ENCODE results near the gene ABHD17A.

Gene ABHD17A

DNA sequence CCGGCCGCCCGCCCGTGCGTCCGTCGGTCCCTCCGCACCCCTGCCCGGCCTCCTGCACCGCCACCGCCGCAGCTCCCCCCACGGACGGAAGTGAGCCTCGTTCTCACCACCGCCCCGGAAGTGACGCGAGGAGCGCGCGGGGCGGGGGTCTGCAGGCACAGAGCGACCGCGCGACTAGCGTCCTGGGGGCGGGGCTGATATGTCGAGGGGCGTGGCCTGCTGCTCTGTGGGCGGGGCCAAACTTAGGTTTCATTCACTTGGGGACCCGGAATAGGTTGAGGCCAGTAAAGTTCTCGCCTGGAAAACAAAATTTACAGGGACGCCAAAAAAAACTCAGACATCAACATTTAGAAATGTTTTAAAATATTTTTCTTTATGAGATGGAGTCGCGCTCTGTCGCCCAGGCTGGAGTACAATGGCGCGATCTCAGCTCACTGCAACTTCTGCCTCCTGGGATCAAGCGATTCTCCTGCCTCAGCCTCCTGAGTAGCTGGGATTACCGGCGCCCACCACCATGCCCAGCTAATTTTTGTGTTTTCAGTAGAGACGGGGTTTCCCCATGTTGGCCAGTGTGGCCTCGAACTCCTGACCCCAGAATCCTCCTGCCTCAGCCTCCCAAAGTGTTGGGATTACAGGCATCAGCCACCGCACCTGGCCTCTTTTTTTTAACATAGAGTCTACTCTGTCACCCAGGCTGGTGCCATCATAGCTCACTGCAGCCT lies at the start of gene ABHD17A:
Gene ABHD17A (minus strand): TSS at position 99 of the 722 bp plus-strand sequence. CDS start 3,930 bp downstream, outside the sequence.
- peak within 1 kb of the TSS; percentile 88 for H3K4me3 ChIP-seq (replicated peaks; ENCODE audit: low read depth, low read length)
- peak; percentile 52 for DNase-seq (ENCODE audit: extremely low read depth, low read depth)

DNA sequence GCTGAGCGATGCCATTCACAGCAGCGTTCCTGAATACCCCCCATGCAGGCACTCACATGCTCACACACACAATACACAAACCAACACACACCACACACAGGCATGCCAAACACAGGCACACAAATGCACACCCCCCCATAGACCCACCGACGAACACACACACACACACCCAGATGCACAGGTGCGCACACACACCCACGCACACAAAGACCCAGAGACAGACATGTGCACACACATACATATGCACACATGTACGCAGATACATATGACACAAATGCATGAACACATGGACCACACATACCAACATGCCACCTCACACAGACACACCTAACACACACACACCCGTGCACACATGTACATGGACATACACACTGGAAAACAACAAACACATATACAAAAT lies 48.6 kb upstream of the ABHD17A start:
- no peak overlapping the region for H3K4me3 ChIP-seq (replicated peaks; ENCODE audit: low read depth, low read length)
- TF ChIP-seq, protein P1, sequence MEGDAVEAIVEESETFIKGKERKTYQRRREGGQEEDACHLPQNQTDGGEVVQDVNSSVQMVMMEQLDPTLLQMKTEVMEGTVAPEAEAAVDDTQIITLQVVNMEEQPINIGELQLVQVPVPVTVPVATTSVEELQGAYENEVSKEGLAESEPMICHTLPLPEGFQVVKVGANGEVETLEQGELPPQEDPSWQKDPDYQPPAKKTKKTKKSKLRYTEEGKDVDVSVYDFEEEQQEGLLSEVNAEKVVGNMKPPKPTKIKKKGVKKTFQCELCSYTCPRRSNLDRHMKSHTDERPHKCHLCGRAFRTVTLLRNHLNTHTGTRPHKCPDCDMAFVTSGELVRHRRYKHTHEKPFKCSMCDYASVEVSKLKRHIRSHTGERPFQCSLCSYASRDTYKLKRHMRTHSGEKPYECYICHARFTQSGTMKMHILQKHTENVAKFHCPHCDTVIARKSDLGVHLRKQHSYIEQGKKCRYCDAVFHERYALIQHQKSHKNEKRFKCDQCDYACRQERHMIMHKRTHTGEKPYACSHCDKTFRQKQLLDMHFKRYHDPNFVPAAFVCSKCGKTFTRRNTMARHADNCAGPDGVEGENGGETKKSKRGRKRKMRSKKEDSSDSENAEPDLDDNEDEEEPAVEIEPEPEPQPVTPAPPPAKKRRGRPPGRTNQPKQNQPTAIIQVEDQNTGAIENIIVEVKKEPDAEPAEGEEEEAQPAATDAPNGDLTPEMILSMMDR (IDR thresholded peaks at IDR 0.05; ENCODE audit: low read depth, low read length, missing control alignments): no peak
- no peak for DNase-seq (ENCODE audit: extremely low read depth, low read depth)

DNA sequence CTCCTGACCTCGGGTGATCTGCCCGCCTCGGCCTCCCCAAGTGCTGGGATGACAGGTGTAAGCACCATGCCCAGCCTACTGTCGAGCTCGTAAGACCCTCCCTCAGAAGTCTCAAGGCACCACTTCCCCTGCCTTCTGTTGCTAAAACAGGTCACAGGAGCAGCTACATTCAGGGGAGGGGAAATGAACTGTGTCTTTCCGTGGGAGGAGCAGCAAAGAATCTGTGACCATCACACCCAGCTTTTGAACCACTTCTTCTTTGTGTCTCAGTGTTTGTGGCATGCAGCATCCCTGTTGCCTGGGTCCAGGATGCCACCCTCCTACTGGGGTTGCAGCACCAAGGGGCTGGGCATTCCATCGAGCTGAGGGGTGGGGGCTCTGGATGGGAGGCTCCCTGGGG lies 47.9 kb upstream of the ABHD17A start:
- DNase-seq (ENCODE audit: extremely low read depth, low read depth): no peak
- no peak overlapping the region for H3K4me3 ChIP-seq (replicated peaks; ENCODE audit: low read depth, low read length)
- TF ChIP-seq, protein P1 (IDR thresholded peaks at IDR 0.05; ENCODE audit: low read depth, low read length, missing control alignments): no peak

DNA sequence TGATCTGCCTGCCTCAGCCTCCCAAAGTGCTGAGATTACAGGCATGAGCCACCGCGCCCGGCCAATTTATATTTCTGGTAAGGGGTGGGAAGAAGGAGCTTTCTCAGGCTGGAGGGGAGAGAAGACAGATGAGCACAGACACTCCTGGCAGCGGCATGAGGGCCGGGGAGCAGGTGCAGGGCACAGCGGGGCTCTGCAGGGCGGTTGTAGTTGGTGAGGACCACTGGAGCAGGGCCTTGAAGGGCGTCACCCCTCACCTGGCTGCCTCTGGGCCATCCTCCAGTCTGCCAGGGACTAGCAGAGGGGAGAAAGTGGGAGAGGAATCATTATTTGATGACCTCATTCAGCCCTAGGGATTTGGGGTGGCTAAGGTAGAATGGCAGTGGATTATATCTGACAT lies 47.1 kb upstream of the ABHD17A start:
- no peak for DNase-seq (ENCODE audit: extremely low read depth, low read depth)
- TF ChIP-seq, protein P1 (IDR thresholded peaks at IDR 0.05; ENCODE audit: low read depth, low read length, missing control alignments): no peak
- no peak overlapping the region for H3K4me3 ChIP-seq (replicated peaks; ENCODE audit: low read depth, low read length)

DNA sequence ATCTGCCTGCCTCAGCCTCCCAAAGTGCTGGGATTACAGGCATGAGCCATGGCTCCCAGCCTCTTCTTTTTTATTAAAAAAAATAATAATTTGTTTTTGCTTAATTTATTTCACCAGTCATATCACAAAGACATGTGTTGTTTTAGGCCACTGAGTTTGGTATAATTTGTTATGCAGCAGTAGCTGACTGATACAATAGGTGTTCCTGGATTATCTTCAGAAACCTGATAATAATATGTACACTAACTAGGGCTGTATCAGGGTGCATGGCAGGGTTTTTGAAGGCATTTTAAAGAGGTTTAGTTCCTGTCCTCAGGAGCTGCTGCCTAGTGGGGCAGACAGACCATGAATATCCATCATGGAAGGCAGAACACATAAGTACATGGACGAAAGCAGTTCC lies 46.1 kb upstream of the ABHD17A start:
- no peak for DNase-seq (ENCODE audit: extremely low read depth, low read depth)
- TF ChIP-seq, protein P1 (IDR thresholded peaks at IDR 0.05; ENCODE audit: low read depth, low read length, missing control alignments): no peak

DNA sequence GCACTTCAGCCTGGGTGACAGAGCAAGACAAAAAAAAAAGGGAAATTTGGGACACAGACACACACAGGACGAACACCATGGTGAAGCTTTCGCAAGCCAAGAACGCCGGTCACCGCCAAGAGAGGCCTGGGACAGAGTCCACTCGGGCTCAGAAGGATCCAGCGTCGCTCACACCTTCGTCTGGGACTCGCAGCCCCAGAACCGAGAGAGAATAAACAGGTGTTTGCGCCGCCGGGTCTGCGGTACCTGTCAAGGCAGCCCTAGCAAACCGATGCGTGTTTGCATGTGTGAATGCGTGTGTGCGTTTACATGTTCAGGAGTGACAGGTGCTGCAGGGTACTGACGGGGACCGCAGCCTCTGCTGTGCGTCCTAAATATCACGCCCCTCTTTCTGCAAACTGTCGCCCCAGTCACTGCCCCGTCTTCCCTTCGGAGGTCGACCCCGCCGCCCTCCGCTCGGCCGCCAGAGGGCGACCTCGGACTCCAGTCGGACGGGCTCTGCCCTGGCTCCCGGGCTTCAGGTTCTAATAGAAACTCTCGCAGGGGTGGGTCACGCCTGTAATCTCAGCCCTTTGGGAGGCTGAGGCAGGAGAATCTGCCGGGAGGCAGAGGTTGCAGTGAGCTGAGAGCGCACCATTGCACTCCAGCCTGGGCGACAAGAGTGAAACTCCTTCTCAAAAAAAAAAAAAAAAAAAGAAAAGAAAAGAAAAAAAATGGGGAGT lies 43.9 kb upstream of the ABHD17A start:
- H3K4me3 ChIP-seq (replicated peaks; ENCODE audit: low read depth, low read length): no peak overlapping the region
- no peak for DNase-seq (ENCODE audit: extremely low read depth, low read depth)
- TF ChIP-seq, protein P1 (IDR thresholded peaks at IDR 0.05; ENCODE audit: low read depth, low read length, missing control alignments): peak; percentile 79

More for the DNA sequence above, 46.1 kb upstream of the ABHD17A start:
- H3K4me3 ChIP-seq (replicated peaks; ENCODE audit: low read depth, low read length): no peak overlapping the region

DNA sequence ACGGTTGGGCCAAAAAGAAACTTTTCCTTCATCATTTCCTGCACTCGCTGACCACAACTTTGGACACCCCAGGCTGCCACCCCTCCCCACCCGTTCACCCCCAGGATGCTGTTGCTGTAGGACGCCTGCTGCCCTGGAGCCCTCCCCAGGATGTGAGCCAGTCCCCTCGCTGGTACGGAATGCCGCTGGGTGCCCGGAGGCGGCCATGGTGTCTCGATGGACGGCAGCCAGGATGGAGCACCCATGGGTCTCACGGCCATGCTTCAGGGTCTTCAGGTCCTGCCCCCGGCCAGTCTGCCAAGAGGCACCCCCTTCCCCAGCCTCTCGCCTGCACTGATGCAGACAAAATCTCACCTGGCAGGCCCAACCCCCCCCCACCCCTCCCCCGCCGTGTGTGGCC lies 40.2 kb upstream of the ABHD17A start:
- no peak for DNase-seq (ENCODE audit: extremely low read depth, low read depth)
- TF ChIP-seq, protein P1 (IDR thresholded peaks at IDR 0.05; ENCODE audit: low read depth, low read length, missing control alignments): no peak
- H3K4me3 ChIP-seq (replicated peaks; ENCODE audit: low read depth, low read length): no peak overlapping the region
